Parathyroid adenoma (tissue), 2 donors: ENCODE results near the gene MIF.

ENCODE experiments used
- H2AFZ ChIP-seq: fragments of 300-600 bp; sonication (generic); one replicate; pipeline ENCODE4 v1.7.0; 2017; ENCODE audit warnings: antibody characterized with exemption, mild to moderate bottlenecking
- H3K27ac ChIP-seq: fragments of 300-600 bp; sonication (generic); one replicate; pipeline ENCODE4 v1.7.0; 2017
- H3K27me3 ChIP-seq: fragments of 300-600 bp; sonication (generic); one replicate; pipeline ENCODE4 v1.7.0; 2017; ENCODE audit warnings: low read length; ENCODE audit not compliant: control insufficient read depth, insufficient read depth
- H3K36me3 ChIP-seq: fragments of 300-600 bp; sonication (generic); one replicate; pipeline ENCODE4 v1.7.0; 2017; ENCODE audit warnings: low read length; ENCODE audit not compliant: control insufficient read depth, insufficient read depth
- H3K4me1 ChIP-seq: fragments of 300-600 bp; sonication (generic); one replicate; pipeline ENCODE4 v1.7.0; 2017; ENCODE audit warnings: control low read depth
- H3K4me2 ChIP-seq: fragments of 300-600 bp; sonication (generic); one replicate; pipeline ENCODE4 v1.7.0; 2017; ENCODE audit warnings: low read length
- H3K4me3 ChIP-seq: fragments of 300-600 bp; sonication (generic); one replicate; pipeline ENCODE4 v1.7.0; 2017; ENCODE audit warnings: low read depth, low read length
- H3K79me2 ChIP-seq: fragments of 300-600 bp; sonication (generic); one replicate; pipeline ENCODE4 v1.7.0; 2017; ENCODE audit warnings: control low read depth
- H3K9ac ChIP-seq: fragments of 300-600 bp; sonication (generic); one replicate; pipeline ENCODE4 v1.7.0; 2017; ENCODE audit warnings: mild to moderate bottlenecking
- H3K9me3 ChIP-seq: fragments of 300-600 bp; sonication (generic); one replicate; pipeline ENCODE4 v1.7.0; 2017; ENCODE audit warnings: low read length; ENCODE audit not compliant: control insufficient read depth
- CTCF ChIP-seq: fragments of 300-600 bp; sonication (generic); IDR thresholded peaks from one replicate; pipeline ENCODE4 v1.7.0; 2017; ENCODE audit warnings: antibody characterized with exemption, mild to moderate bottlenecking
- donor health status: primary hyperparathyroidism.

The MIF gene

GRCh38 chr22:23877566-23877965, 16.6 kb upstream of the MIF start:
- Histone ChIP-seq H2AFZ (no peak overlapping the region), H3K79me2 (no peaks in the 10 kb centered on the region), H3K4me3 (no peak overlapping the region), H3K4me1 (no peaks in the 10 kb centered on the region), H3K27ac (no peak overlapping the region), H3K9me3 (no peaks in the 10 kb centered on the region), H3K27me3 (no peaks in the 10 kb centered on the region), H3K9ac (no peak overlapping the region), H3K4me2 (no peak overlapping the region), H3K36me3 (no peaks in the 10 kb centered on the region)
- no peak for TF ChIP-seq CTCF

- Histone ChIP-seq H2AFZ (no peak overlapping the region), H3K27ac (no peak overlapping the region), H3K9me3 (no peaks in the 10 kb centered on the region), H3K9ac (no peak overlapping the region), H3K27me3 (no peaks in the 10 kb centered on the region), H3K4me2 (peak overlapping the region; percentile 48), H3K79me2 (no peaks in the 10 kb centered on the region), H3K36me3 (no peaks in the 10 kb centered on the region), H3K4me1 (no peaks in the 10 kb centered on the region), H3K4me3 (no peak overlapping the region)
- no peak for TF ChIP-seq CTCF
Measured at GRCh38 chr22:23878219-23878618, 16.0 kb upstream of the MIF start.

- Histone ChIP-seq H3K4me3 (no peak overlapping the region), H3K9ac (no peak overlapping the region), H3K36me3 (no peaks in the 10 kb centered on the region), H3K4me1 (no peaks in the 10 kb centered on the region), H2AFZ (no peak overlapping the region), H3K9me3 (no peaks in the 10 kb centered on the region), H3K79me2 (no peaks in the 10 kb centered on the region), H3K27ac (no peak overlapping the region), H3K4me2 (no peak overlapping the region), H3K27me3 (no peaks in the 10 kb centered on the region)
- no peak for TF ChIP-seq CTCF
Measured at GRCh38 chr22:23882370-23882769, 11.8 kb upstream of the MIF start.

GRCh38 chr22:23883658-23884057, 10.5 kb upstream of the MIF start:
- Histone ChIP-seq H3K4me2 (no peak overlapping the region), H3K4me3 (no peak overlapping the region), H3K4me1 (no peaks in the 10 kb centered on the region), H3K27ac (no peak overlapping the region), H3K9ac (no peak overlapping the region), H2AFZ (no peak overlapping the region), H3K36me3 (no peaks in the 10 kb centered on the region), H3K9me3 (no peaks in the 10 kb centered on the region), H3K79me2 (no peaks in the 10 kb centered on the region), H3K27me3 (no peaks in the 10 kb centered on the region)
- TF ChIP-seq CTCF, result no peak

- H3K79me2 ChIP-seq, result no peaks in the 10 kb centered on the region
Measured at GRCh38 chr22:23884140-23884539, 10.0 kb upstream of the MIF start.

More at GRCh38 chr22:23884140-23884539, 10.0 kb upstream of the MIF start:
- no peak for TF ChIP-seq CTCF
- Histone ChIP-seq H3K9me3 (no peaks in the 10 kb centered on the region), H3K27ac (no peak overlapping the region), H2AFZ (no peak overlapping the region), H3K9ac (no peak overlapping the region), H3K27me3 (no peaks in the 10 kb centered on the region), H3K4me2 (no peak overlapping the region), H3K4me1 (no peaks in the 10 kb centered on the region), H3K36me3 (no peaks in the 10 kb centered on the region), H3K4me3 (no peak overlapping the region)
